ENCODE measurements around the gene PDXK. TPM values are rescaled to one million over a fixed set of nuclear protein-coding genes. Genes with fewer than 3 reads are reported as not detected.
A peak's percentile ranks its signal among the peaks of the same experiment; 100 is the strongest.

The PDXK gene
- polyA plus RNA-seq (2013, experiment 1 of 2) = 72.9 TPM
- 72.1 TPM for polyA plus RNA-seq (2013, experiment 2 of 2)

GRCh38 chr21:43718872-43719747, at the start of gene PDXK:
Gene PDXK, plus strand, starts transcription at chr21:43719129. Its CDS starts 166 bp downstream, at chr21:43719295.
- Histone ChIP-seq H3K9ac (ENCODE audit: low read length) (peak within 1 kb of the TSS; percentile 95), H2BK120ac (ENCODE audit: low read depth, low read length) (peak within 1 kb of the TSS; percentile 86), H3K4ac (ENCODE audit: low read depth in 1 of 2, low read length in 2 of 2) (peak within 1 kb of the TSS; percentile 55 to 56), H3K79me1 (replicated peaks; ENCODE audit: low read length, poor library complexity, severe bottlenecking) (peaks cover 9% of the 10 kb centered on the region), H3K4me1 (ENCODE audit: control insufficient read depth, insufficient read depth, low read depth, low read length) (peaks cover 37% of the 10 kb centered on the region), H4K8ac (ENCODE audit: low read length) (peak within 1 kb of the TSS; percentile 76), H3K4me2 (ENCODE audit: low read length, poor library complexity, severe bottlenecking) (peak within 1 kb of the TSS; percentile 89), H2BK12ac (ENCODE audit: low read length in 2 of 2) (peak within 1 kb of the TSS in 1 of 2 experiments; percentile 73), H3K14ac (ENCODE audit: low read length in 2 of 2) (peak within 1 kb of the TSS; percentile 59 to 97), H3K27ac (ENCODE audit: low read length, poor library complexity, severe bottlenecking) (no peak within 1 kb of the TSS), H3K4me3 (ENCODE audit: insufficient read depth in 1 of 2, low read depth in 1 of 2, low read length in 2 of 2) (peak within 1 kb of the TSS; percentile 86 to 87), H2BK15ac (ENCODE audit: low read depth, poor library complexity, severe bottlenecking) (peak within 1 kb of the TSS; percentile 88), H3K23ac (ENCODE audit: low read length in 2 of 2) (peak within 1 kb of the TSS in 1 of 2 experiments; percentile 81), H3K18ac (ENCODE audit: low read depth in 1 of 2, low read length in 2 of 2) (peak within 1 kb of the TSS; percentile 90 to 98), H4K91ac (ENCODE audit: low read length) (peak within 1 kb of the TSS; percentile 83), H3K36me3 (ENCODE audit: control insufficient read depth in 1 of 2, insufficient read depth in 2 of 2, low read depth in 1 of 2, low read length in 2 of 2) (peaks cover 9 to 22% of the 10 kb centered on the region in 2 experiments), H2BK5ac (ENCODE audit: low read depth, low read length, poor library complexity, severe bottlenecking) (peak within 1 kb of the TSS; percentile 61), H2AK5ac (ENCODE audit: low read length, severe bottlenecking) (peak within 1 kb of the TSS; percentile 88), H2AFZ (ENCODE audit: low read depth, low read length) (peak within 1 kb of the TSS; percentile 72), H3K27me3 (ENCODE audit: control insufficient read depth in 1 of 2, insufficient read depth in 1 of 2, low read length in 2 of 2) (no peaks in the 10 kb centered on the region), H3K9me3 (ENCODE audit: control insufficient read depth, low read length) (no peaks in the 10 kb centered on the region)
- DNase-seq = peak; percentile 80
- WGBS = 1% methylated on average over 88 of the region's 117 CpGs

GRCh38 chr21:43669828-43670605, 48.9 kb upstream of the PDXK start:
- H3K36me3 ChIP-seq (ENCODE audit: control insufficient read depth in 1 of 2, insufficient read depth in 2 of 2, low read depth in 1 of 2, low read length in 2 of 2) = peaks cover 44 to 60% of the 10 kb centered on the region in 2 experiments
- no peak overlapping the region for H2BK120ac ChIP-seq (ENCODE audit: low read depth, low read length)
- no peak overlapping the region for H2BK12ac ChIP-seq (ENCODE audit: low read length in 2 of 2)
- no peaks in the 10 kb centered on the region for H3K9me3 ChIP-seq (ENCODE audit: control insufficient read depth, low read length)
- no peak for DNase-seq
- peaks cover 2% of the 10 kb centered on the region for H3K4me1 ChIP-seq (ENCODE audit: control insufficient read depth, insufficient read depth, low read depth, low read length)
- H3K27me3 ChIP-seq (ENCODE audit: control insufficient read depth in 1 of 2, insufficient read depth in 1 of 2, low read length in 2 of 2) = no peaks in the 10 kb centered on the region
- H2BK5ac ChIP-seq (ENCODE audit: low read depth, low read length, poor library complexity, severe bottlenecking) = no peak overlapping the region
- no peak overlapping the region for H3K23ac ChIP-seq (ENCODE audit: low read length in 2 of 2)
- no peak overlapping the region for H4K8ac ChIP-seq (ENCODE audit: low read length)
- H2AK5ac ChIP-seq (ENCODE audit: low read length, severe bottlenecking) = no peak overlapping the region
- no peak overlapping the region for H3K4ac ChIP-seq (ENCODE audit: low read depth in 1 of 2, low read length in 2 of 2)
- H2AFZ ChIP-seq (ENCODE audit: low read depth, low read length) = no peak overlapping the region
- WGBS = 95% methylated on average over 19 of the region's 20 CpGs
- H3K4me2 ChIP-seq (ENCODE audit: low read length, poor library complexity, severe bottlenecking) = no peak overlapping the region
- no peak overlapping the region for H3K14ac ChIP-seq (ENCODE audit: low read length in 2 of 2)
- H2BK15ac ChIP-seq (ENCODE audit: low read depth, poor library complexity, severe bottlenecking) = no peak overlapping the region
- no peak overlapping the region for H3K27ac ChIP-seq (ENCODE audit: low read length, poor library complexity, severe bottlenecking)
- no peak overlapping the region for H4K91ac ChIP-seq (ENCODE audit: low read length)
- no peak overlapping the region for H3K18ac ChIP-seq (ENCODE audit: low read depth in 1 of 2, low read length in 2 of 2)
- peaks cover 44% of the 10 kb centered on the region for H3K79me1 ChIP-seq (replicated peaks; ENCODE audit: low read length, poor library complexity, severe bottlenecking)
- H3K4me3 ChIP-seq (ENCODE audit: insufficient read depth in 1 of 2, low read depth in 1 of 2, low read length in 2 of 2) = no peak overlapping the region
- no peak overlapping the region for H3K9ac ChIP-seq (ENCODE audit: low read length)

- Histone ChIP-seq H2BK12ac (ENCODE audit: low read length in 2 of 2) (no peak overlapping the region), H3K18ac (ENCODE audit: low read depth in 1 of 2, low read length in 2 of 2) (no peak overlapping the region), H2BK5ac (ENCODE audit: low read depth, low read length, poor library complexity, severe bottlenecking) (no peak overlapping the region), H3K9me3 (ENCODE audit: control insufficient read depth, low read length) (no peaks in the 10 kb centered on the region), H2BK15ac (ENCODE audit: low read depth, poor library complexity, severe bottlenecking) (no peak overlapping the region), H3K23ac (ENCODE audit: low read length in 2 of 2) (no peak overlapping the region), H2AK5ac (ENCODE audit: low read length, severe bottlenecking) (no peak overlapping the region), H2AFZ (ENCODE audit: low read depth, low read length) (no peak overlapping the region), H3K14ac (ENCODE audit: low read length in 2 of 2) (no peak overlapping the region), H3K27me3 (ENCODE audit: control insufficient read depth in 1 of 2, insufficient read depth in 1 of 2, low read length in 2 of 2) (no peaks in the 10 kb centered on the region), H3K79me1 (replicated peaks; ENCODE audit: low read length, poor library complexity, severe bottlenecking) (peaks cover 23% of the 10 kb centered on the region), H3K27ac (ENCODE audit: low read length, poor library complexity, severe bottlenecking) (no peak overlapping the region), H3K4ac (ENCODE audit: low read depth in 1 of 2, low read length in 2 of 2) (no peak overlapping the region), H3K9ac (ENCODE audit: low read length) (no peak overlapping the region), H2BK120ac (ENCODE audit: low read depth, low read length) (no peak overlapping the region), H4K91ac (ENCODE audit: low read length) (no peak overlapping the region), H3K4me1 (ENCODE audit: control insufficient read depth, insufficient read depth, low read depth, low read length) (peaks cover 2% of the 10 kb centered on the region), H3K4me2 (ENCODE audit: low read length, poor library complexity, severe bottlenecking) (no peak overlapping the region), H3K4me3 (ENCODE audit: insufficient read depth in 1 of 2, low read depth in 1 of 2, low read length in 2 of 2) (no peak overlapping the region), H4K8ac (ENCODE audit: low read length) (no peak overlapping the region), H3K36me3 (ENCODE audit: control insufficient read depth in 1 of 2, insufficient read depth in 2 of 2, low read depth in 1 of 2, low read length in 2 of 2) (peaks cover 36 to 74% of the 10 kb centered on the region in 2 experiments)
- DNase-seq = no peak
- WGBS = 93% methylated on average over 2 of the region's 3 CpGs
Measured at GRCh38 chr21:43675871-43676270, 43.1 kb upstream of the PDXK start.

- Histone ChIP-seq H3K23ac (ENCODE audit: low read length in 2 of 2) (no peak overlapping the region), H3K4me3 (ENCODE audit: insufficient read depth in 1 of 2, low read depth in 1 of 2, low read length in 2 of 2) (no peak overlapping the region), H3K4me2 (ENCODE audit: low read length, poor library complexity, severe bottlenecking) (no peak overlapping the region), H3K4me1 (ENCODE audit: control insufficient read depth, insufficient read depth, low read depth, low read length) (no peaks in the 10 kb centered on the region), H4K8ac (ENCODE audit: low read length) (no peak overlapping the region), H3K4ac (ENCODE audit: low read depth in 1 of 2, low read length in 2 of 2) (no peak overlapping the region), H3K9me3 (ENCODE audit: control insufficient read depth, low read length) (no peaks in the 10 kb centered on the region), H3K79me1 (replicated peaks; ENCODE audit: low read length, poor library complexity, severe bottlenecking) (peaks cover 21% of the 10 kb centered on the region), H4K91ac (ENCODE audit: low read length) (no peak overlapping the region), H2BK5ac (ENCODE audit: low read depth, low read length, poor library complexity, severe bottlenecking) (no peak overlapping the region), H2AK5ac (ENCODE audit: low read length, severe bottlenecking) (no peak overlapping the region), H2BK12ac (ENCODE audit: low read length in 2 of 2) (no peak overlapping the region), H3K9ac (ENCODE audit: low read length) (no peak overlapping the region), H3K36me3 (ENCODE audit: control insufficient read depth in 1 of 2, insufficient read depth in 2 of 2, low read depth in 1 of 2, low read length in 2 of 2) (peaks cover 33 to 69% of the 10 kb centered on the region in 2 experiments), H3K27me3 (ENCODE audit: control insufficient read depth in 1 of 2, insufficient read depth in 1 of 2, low read length in 2 of 2) (no peaks in the 10 kb centered on the region), H3K27ac (ENCODE audit: low read length, poor library complexity, severe bottlenecking) (no peak overlapping the region), H3K18ac (ENCODE audit: low read depth in 1 of 2, low read length in 2 of 2) (no peak overlapping the region), H2AFZ (ENCODE audit: low read depth, low read length) (no peak overlapping the region), H2BK120ac (ENCODE audit: low read depth, low read length) (no peak overlapping the region), H3K14ac (ENCODE audit: low read length in 2 of 2) (no peak overlapping the region), H2BK15ac (ENCODE audit: low read depth, poor library complexity, severe bottlenecking) (no peak overlapping the region)
- WGBS = 96% methylated on average over 14 of the region's 15 CpGs
- no peak for DNase-seq
Measured at GRCh38 chr21:43676391-43676790, 42.5 kb upstream of the PDXK start.
